GM19240 (cell line): ENCODE measurements around the gene IQSEC2.

Source experiments
- DNase-seq: peaks from one replicate; pipeline ENCODE4 v3.0.0; 2011; ENCODE audit warnings: low spot score; ENCODE audit not compliant: insufficient read length

Gene IQSEC2

DNA sequence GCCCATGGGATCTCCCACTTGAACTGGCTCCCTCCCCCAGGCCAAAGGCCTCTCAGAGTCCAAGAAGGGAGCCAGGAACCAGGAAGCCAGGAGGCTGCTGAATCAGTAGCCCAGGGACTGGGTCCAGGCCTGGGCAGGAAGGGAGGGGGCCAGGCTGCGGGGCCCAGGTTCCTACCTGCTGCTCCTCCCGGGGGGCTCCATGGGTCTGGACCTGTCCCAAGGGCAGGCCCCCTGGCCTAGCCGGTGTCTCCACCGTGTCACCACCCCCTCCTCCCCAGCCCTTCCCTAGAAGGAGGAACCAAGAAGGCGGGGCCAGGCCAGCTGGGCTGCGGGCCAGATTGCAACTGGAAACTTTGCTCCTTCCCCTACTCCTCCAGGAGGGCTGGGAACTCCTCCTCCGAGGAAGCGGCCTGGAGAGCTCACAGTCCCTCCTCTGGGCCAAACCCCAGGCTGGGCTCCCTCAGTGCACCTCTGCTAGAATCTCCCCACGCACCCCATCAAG lies at the start of gene IQSEC2:
IQSEC2 (minus strand) TSS at position 264 of the 502 bp plus-strand sequence.
- DNase-seq = no peak

DNA sequence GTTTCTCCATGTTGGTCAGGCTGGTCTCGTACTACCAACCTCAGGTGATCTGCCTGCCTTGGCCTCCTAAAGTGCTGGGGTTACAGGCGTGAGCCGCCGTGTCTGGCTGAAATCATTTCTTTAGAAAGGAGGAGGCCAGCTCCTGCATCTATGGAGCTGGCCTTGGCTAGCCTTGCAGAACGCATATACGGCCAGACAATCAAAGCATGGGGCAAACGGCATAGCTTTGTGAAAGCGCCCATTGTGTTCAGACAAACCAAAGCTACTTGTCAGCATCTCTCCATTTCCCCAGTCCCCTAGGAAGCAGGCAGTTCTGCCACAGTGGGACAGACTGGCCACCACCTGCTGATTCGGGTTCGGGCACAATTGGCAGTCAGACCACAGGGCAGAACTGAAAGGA lies 48.9 kb upstream of the IQSEC2 start:
- no peak for DNase-seq

DNA sequence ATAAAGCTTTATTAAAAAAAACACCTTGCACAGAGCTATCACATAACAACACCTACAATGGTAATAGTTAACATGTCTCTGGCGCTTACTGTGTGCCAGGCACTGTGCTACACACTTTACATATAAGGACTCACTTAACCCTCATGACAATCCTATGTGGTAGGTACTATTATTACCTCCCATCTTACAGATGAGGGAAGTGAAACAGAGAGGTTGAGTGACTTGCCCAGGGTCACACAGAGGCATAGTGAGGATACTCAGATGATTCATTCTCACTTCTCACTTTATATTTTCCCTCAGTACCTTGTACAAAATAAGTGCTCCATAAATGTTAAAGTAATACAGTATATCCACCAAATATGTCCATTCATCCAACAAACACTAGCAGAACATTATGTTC lies 43.4 kb upstream of the IQSEC2 start:
- no peak for DNase-seq

DNA sequence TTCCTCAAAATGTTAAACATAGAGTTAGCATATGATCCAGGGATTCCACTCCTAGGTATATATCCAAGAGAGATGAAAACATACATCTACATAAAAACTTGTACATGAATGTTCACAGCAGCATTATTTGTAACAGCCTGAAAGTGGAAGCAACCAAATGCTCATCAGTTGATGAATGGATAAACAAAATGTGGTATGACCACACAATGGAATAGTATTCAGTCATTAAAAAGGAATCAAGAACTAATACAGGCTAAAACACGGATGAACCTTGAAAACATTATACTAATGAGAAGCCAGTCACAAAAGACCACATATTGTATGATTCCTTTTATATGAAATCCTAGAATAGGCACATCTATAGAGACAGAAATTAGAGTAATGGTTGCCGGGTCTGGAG lies 42.7 kb upstream of the IQSEC2 start:
- DNase-seq = no peak

DNA sequence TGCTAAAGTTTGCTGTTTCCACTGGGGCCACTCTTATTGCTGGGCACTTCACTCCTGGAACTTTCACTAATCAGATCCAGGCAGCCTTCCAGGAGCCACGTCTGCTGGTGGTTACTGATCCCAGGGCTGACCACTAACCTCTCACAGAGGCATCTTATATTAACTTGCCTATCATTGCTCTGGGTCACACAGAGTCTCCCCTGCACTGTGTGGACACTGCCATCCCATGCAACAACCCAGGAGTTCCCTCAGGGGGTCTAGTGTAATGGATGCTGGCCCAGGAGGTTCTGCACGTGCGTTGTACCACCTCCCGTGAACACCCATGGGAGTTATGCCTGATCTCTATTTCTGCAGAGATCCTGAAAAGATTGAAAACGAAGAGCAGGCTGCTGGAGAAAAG lies 41.8 kb upstream of the IQSEC2 start:
- DNase-seq = no peak

DNA sequence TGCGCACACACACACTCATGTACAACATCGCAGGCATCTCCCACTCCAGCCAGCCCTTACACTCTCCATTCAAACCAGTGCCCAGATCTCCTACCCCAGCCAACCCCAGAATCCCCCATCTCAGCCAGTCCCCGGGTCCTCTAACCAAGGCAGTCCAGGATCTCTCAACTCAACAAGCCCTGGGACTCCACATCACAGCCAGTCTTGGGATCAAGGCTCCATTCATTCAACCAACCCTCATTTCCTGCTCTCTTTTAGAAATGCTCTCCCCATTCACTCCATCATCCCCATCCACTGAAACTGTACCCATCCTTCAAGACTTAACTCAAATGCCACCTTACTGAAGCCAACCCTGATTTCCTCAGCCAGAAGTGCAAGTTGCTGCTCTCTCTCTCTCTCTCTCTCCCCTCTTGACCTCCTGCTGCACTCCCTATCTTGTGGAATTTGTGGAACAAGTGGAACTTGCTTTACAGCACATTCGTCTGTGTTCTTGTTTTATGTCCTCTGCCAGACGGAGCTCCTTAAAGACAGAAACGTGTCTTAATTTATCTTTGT lies 40.6 kb upstream of the IQSEC2 start:
- DNase-seq = no peak

DNA sequence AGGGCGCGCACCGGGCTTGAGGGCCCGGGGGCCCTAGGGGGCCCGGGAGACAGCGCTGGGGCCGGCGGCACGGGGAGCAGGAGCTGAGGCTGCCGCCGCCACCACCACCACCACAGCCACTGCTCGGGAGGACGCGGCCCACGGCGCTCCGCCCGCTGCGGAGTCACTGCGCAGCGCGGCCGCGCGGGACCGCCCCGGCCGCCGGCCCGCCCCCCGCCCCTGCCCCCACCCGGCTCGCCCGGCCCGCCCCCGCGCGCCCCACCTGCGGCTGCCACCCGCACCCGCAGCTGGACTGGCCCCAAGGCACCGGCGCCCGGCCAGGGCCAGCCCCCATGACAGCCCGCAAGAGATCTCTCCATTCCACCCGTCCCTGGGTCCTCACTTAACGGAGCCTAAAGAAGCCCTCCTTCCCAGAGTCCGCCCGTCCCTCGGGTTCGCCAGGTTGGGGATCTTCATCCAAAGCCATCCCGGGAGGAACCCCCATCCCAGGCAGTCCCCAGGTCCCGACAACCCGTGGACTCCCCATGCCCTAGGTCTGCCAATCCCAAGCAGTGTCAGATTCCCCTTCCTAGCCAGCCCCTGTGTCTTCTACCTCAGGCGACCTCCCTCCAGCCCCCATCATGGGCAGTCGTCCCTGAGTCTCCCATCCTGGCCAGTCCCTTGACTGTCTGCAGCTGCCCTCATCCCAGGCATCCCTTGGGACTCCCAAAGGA lies 40.0 kb upstream of the IQSEC2 start:
- no peak for DNase-seq

DNA sequence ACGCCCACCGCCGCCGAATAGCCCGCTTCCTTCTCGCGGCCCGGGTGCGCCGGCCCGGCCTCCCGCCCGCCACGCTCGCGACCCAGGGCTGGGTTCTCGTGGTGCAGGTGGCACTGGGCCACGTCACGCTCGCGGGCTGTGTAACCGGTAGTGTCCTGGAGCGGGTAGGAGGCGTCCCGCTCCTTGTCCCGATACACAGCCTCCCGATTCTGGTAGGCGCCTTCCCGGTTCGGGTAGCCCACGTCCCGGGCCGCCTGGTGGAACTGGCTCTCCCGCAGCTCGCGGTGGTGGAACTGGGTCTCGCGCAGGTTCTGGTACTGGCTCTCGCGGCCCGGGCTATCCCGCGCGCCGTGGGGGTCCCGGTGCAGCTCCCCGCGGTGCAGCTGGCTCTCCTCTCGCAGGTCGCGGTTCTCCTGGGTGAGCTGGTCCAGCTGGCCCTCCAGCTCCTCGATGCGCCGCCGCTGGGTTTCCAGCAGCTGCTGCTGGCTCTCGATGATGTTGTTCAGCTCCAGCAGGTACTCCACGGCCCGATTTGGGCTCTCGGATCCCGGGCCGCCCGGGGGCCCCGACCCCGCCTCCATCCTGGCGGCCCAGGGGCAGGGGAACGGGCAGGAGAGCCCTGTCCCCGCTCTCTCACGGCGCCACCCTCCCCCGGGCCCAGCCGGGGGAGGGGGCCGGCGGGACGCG lies 39.3 kb upstream of the IQSEC2 start:
- DNase-seq = no peak

DNA sequence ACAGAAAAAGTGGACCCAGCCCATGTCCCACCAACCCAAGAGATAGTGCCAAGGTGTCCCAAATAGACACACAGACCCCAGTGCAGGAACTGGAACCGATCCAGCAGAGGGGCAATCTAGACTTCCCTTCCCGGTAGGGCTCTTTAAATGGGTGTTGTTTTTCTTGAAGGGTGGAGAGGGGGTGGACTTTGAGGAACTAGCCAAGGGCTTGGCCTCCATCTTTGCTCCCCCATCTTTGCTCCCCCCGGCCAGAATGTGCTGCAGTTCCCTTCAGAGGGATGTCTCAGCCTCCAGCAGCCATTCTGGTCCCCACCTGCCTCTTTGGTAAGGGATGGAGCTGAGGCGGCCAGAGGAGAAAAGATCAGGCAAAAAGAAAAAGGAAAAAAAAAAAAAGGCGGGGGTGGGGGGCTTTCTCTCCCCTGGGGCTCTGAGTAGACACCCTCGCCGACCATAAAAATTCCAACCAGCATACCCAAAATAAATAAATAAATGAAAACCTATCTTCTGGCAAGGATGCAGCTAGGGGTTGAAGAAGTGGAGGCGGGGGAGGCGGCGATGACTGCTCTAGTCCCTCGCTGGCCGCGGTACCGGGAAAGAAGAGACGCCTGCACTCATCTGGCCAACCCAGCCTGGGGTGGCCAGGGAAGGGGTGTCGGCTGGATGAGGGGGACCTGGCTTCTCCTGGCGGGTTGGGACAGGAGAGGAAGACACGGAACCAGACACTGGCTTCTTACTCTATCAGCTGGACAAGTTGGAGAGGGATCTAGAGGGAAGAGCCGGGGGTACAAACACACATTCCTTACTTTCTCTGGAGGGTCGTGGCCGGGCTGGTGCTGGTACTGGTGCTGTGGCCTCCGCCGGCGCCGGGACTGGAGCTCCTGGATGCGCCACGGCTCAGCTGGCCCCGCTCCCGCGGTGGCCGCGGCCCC lies 38.5 kb upstream of the IQSEC2 start:
- DNase-seq = no peak

DNA sequence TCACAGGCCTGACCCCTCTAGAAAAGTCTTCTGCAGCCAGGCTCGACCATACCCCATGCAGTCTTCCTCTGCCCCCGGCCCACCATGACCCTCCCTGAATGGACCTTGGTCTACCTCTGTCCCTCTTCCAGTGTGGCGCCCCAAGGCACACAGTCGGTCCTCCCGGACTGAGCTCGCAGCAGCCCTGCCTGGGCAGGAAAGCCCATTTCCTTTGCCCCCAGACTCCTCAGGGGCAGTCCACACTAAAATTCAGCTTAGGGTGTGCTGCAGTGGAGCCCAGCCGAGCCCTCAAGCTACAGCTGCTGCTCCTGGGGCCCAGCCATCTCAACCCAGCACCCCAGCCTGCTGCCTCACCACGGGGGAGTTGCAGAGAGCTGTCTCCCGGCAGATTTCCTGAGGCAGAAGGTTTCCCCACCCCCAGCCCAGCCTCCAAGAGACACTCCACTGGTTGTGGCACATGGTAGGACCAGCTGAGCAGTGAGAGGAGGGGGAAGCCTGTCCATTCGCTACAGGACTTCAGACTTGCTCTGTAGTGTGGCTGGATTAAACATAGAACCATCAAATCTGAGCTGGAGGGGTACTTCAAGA lies 37.5 kb upstream of the IQSEC2 start:
- no peak for DNase-seq

DNA sequence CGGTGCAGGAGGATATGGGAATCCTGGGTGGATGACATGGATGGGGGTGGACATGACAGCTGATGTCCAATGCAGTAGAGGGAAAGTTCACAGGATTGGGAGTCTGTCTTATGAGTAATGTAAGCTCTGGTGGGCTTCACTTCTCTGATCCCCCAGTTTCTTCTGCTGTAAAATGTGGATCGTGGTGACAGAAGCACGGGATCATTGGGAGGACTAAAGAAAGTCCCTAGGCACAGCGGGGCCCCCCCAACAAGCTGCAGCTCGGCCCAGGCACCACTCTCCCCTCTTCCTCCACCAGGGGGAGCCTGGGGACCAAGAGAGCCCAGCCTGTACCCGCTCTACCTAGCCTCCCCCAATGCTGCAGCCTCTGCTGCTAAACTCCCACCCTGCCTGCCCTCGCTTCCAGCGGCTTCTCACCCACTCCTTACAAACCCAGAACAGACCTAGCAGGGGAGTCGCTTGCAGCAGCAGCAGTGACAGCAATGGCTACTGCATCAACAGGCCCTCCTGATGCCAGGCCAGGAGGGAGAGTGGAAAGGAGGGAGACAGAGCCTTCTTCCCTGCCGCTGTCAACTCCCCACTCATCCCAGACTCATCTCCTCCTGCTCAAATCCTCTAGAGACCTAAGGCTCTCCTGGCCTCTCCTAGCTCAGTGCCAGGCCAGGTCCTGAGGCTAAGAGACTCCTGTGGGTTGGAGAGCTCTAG lies 36.1 kb upstream of the IQSEC2 start:
- DNase-seq = peak; percentile 87

DNA sequence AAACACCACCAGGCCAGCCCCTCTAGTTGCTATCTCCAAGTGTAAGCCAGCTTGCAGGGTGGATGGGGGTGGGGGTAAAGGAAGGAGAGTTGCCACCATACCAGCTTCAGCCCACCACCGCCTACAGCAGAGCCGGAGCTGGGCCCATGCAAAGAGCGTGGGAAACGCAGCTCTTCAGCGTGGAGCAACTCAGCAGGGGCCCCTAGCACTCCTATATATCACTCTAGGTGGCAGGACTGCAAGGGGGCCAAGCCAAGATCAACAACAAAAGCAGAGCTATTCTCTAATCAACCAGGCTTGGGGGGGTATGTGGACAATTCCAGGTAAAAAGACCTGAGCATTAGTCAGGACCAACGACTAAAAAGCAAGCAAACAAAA lies 35.5 kb upstream of the IQSEC2 start:
- no peak for DNase-seq

DNA sequence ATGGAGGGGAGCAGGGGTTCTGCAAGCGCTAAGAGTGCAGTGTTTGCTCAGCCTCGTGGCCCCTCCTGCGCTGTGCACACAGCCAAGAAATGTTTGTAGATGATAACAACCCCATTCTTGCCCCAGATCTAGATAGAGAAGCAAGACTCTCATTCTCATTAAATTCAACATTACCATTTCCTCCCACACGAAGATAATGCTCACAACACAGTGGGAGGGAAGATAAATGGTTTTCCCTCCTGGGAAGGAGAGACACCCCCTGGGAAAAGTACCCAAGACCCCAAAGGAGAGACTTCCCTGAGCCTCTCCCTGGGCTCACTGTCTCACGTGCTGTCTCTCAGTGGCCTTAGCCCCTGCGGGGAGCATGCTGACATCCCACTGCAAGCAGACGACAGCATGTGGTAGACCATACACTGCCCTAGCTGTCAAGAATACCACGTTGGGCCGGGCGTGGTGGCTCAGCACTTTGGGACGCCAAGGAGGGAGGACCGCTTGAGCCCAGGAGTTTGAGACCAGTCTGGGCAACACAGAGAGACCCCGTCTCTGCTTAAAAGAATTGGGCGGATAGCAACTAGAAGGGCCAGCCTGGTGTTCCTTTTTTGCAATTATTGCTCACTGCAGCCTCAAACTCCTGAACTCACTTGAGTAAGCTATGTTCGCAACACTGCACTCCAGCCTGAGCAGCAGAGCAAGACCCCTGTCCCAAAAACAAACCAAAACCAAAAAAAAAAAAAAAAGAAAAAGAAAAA lies 34.9 kb upstream of the IQSEC2 start:
- DNase-seq = no peak

DNA sequence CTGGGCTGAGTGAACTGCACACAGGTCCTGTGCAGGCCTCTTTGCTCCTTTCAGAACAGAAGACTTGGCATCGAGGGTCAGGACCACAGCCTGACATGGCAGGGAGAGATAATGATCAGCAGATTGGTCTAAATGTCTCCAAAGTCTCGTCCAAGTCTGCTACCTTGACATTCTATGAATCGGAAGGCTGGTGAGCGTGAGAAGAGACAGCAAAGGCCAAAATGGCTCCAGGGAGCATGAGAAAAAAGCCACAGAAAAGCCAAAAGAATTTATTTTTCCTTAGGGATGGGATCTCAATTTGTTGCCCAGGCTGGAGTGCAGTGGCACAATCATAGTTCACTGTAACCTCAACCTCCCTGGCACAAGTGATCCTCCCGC lies 32.3 kb upstream of the IQSEC2 start:
- no peak for DNase-seq

DNA sequence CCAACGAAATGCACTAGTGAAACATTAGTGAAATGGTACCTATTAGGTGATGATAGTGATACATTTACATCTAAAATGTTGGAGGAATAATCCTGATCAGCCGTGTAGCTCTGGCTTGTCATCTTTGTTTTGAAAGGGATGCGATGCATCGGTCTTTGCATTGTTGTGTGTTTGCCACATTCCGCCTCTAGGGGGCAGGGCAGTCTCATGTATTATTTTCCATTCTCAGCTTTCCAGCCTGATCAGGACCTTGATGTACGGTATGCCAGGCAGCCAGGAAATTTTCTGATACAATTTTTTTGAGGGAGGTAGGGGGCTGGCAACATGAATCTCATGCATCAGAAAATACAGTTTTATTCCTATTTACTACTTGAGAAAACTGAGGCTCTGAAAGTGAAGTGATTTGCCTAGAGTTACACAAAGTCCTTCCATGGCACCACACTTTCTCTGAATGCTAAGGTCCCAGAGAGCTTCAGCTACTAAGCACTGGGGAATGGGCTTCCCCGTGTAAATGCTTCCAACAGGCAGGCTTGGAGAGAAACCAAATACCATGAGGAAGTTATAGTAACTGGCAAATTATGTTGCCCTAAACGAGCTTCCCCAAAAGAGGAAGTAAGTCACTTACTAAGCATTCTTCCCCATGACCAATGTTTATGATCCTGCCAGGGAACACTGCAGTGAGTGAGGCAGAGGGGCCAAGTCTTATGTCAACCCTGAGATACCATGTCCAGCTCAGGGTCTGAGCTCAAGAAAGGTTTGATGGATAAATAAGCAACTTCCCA lies 31.8 kb upstream of the IQSEC2 start:
- peak; percentile 64 for DNase-seq

DNA sequence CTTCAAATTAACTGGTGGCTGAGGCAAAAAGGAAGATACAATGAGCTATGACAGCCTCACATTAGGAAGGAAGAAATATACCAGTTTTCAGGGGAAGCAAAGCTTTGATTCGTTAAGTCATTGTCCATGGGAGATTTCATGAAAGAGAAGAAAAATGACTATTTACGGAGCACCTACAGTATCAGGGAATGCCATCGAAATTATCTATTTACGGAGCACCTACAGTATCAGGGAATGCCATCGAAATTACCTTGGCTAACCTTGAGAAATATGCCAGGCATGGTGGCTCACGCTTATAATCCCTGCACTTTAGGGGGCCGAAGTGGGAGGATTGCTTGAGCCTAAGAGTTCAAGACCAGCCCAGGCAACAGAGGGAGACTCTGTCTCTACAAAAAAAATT lies 28.5 kb upstream of the IQSEC2 start:
- no peak for DNase-seq

DNA sequence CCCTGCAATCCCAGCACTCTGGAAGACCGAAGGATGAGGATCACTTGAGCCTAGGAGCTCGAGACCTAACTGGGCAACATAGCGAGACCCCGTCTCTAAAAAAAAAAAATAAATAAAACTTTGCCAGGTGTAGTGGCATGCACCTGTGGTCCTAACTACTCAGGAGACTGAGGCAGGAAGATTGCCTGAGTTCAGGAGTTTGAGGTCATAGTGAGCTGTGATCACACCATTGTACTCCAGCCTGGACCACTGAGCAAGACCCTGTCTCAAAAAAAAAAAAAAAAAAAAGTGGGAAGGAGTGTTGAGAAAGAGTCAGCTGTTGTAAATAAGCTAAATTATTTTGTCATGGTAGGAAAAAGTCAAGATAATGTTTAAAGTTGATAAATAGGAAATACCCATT lies 27.5 kb upstream of the IQSEC2 start:
- no peak for DNase-seq

DNA sequence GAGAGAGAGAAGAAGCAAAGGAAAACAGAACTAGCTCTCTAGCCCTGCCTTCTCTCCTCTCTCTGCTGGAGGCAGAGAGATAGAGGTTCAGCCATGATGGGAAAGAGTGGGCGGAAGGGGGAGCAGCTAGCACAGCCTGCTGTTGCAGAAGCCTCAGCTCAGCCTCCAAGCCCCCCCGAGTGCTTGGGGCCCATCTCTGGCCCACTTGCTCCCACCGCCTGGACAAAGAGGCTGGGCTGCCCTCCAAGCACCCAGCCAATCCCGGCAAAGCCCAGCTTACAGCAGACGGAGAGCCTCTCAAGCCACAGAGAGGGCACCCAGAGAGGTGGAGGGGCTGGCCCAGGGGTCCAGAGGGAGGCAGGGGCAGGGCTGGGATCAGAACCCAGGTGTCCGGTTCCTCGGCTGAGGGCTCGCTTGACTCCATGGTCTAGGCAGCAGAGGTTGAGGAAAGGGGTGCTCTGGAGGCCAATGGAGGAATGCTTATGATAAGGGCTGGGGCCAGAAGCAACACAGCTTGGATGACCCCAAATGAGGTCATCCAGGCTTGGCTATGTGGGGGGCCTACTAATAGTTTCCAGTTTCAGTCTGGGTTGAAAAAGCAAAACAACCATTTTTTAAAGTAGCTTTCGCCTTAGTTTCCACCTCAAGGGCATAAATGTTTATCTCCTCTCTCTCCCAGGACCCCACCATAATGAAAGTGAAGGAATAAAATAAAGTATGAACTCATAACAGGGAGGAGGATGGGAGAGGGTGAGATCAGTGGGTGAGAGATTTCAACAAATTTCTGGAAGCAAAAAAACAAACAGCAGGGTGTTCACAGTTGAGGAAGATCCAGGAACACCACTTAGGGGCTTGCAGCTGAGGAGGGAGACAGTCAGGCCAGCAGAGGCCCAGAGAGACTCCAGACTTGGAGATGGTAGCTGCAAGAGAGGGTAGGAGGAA lies 24.9 kb upstream of the IQSEC2 start:
- no peak for DNase-seq
